CD4-positive, alpha-beta T cell treated with Interleukin-12 subunit alpha and Interleukin-12 subunit beta, for 1 hour (primary cell): ENCODE results near the gene PASK.

Experiments used
- DNase-seq: peaks from one replicate; pipeline ENCODE4 v3.0.0-alpha.2; 2020

PASK gene

DNA sequence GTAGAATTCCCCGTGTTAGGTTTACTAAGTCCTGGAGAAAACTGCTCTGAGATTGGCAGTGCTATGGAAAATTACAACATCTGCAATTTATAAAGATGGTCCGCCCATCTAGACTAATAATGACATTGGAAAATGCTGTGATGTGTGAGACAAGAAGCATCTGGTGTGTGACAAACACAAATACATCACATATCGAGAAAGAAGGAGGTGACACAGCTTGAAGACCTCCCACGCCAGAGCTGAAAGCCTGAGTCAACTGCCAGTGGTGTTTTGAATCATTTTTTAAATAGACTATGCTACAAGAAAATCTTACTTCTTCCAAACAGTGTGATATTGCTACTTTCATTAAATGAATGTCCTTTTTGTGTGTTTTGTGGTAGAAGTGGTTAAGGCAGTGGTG is 30.6 kb upstream of the PASK start:
- DNase-seq, result no peak

DNA sequence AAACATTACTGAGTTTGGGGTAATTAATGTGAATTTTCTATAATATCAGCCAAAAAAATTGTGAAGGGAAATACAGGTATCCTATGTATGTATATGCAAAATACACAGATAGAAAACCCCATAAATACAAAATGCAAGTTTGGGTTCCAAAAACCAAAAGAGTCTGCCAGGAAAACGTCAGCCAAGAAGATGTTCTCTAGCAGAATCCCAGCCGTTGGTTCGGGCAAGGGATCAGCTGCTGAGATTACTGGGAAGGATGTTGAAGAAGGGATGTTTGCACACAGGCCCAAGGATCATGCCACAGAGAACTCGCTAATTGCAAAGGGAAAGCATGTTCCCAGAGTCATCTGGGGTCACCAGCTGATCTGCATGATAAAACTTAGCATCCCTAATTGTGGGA is 29.7 kb upstream of the PASK start:
- no peak for DNase-seq

DNA sequence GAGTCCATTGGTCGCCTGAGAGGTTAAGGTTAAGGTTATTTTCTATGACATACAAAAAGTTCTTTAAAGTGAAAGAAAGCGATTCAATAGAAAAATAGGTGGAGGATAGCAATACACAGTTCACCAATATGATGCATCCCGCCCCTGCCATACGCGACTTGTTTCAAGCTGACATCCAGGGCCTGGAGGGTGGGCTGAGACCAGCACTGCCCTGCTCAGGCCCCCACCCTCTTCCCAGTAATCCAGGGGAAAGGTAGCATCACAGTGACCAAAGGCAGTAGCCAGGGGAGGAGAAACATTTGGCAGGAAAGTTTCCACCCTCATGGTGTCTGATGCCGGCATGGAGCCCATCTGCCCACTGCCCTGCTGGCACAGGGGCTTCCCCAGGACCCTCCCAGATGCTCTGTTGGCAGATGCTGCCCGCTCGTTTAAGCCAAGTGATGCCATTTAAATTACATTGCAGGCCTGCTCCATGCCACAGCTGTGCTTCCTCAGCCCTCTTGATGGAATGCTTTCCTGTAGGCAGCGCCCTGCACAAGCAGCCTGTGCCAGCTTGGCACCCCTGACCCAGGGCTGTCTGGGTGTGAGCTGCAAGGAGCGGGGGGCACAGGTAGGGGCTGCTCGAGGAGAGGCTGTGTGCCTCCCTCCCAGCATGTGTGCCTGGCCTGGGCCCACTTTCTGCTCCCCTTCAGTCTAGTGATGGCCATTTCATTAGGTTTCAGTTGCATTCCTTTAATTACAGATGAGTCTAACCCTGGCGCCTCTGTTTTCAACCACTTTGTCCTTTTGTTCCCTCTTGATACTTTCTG is 28.5 kb upstream of the PASK start:
- DNase-seq, result no peak

DNA sequence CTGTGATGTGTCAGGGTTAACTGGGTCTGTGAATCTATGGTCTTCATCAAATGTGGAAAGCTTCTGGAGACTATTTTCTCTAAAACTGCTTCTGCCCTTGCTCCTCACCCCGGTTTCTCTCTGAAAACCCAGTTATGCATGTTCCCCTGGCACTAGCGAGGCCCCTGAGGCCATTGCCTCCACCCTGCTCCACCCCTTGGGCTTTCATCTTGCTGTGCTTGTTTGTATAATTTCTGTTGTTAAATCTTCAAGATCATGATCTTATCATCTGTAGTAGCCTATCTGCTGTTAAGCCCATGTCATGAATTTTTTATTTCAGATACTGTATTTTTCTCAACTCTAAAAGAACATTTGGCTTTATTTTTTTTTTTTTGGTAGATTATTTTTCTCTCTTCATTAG is 24.3 kb upstream of the PASK start:
- DNase-seq, result no peak

DNA sequence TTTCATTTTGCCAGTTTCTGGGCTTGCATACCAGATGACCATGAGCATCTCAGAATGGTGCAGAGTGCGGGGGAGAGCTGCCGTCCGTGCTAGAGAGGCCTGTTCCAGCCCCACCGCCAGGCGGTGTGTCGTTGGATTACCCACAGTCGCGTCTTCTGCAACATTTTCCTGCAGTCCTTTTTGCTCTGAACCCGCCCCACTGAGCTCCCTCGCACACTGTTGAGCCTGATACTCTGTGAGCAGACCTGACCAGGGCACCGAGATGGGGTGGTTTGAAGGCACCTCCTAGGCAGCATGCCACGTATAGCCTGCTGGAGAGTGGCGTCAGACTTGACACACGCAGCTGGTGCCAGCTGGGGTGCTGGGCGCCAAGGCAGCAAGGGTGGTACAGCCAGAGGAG is 19.1 kb upstream of the PASK start:
- no peak for DNase-seq

DNA sequence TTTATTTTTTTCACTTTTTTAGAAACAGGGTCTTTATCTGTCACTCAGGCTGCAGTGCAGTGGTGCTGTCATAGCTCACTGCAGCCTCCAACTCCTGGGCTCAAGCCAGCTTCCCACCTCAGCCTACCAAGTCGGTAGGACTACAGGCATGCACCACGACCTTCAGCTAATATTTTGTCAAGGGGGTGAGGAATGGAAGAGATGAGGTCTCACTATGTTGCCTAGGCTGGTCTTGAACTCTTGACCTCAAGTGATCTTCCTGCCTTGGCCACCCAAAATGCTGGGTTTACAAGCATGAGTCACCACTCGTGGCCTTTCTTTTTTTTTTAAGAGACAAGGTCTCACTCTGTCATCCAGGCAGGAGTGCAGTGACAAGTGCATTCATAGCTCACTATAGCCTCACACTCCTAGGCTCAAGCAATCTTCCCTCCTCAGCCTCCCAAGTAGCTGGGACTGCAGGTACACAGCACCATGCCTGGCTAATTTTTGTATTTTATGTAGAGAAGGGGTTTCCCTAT is 14.4 kb upstream of the PASK start:
- no peak for DNase-seq

DNA sequence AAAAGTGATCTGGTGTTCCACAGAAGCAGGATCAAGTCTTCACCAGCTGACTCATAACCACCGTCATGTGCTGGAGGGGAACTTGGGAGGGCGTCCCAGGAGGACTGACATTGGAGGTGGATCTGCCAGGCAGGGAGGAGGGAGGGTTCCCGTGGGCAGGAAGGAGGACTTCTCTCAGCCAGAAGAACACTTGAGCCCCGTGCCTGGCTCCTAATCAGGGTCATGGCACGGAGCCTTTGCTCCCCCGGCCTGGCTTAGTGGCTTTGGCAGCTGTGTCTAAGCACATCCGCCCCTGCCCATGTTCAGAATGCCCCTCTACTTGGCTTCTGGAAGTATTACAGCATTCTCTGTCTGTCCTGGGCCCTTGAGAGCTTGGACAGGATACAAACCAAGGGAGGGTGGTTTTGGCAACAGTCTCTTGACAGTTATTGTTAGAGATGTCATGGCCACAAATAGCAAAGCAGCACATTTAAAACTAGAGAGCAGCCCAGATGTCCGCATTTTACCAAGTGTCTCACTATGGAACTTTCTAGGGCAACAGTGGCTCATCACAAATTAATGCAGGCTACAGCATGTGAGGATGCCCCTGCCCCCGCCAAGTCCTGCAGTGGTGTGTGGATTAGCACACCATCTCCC is 12.5 kb upstream of the PASK start:
- no peak for DNase-seq

DNA sequence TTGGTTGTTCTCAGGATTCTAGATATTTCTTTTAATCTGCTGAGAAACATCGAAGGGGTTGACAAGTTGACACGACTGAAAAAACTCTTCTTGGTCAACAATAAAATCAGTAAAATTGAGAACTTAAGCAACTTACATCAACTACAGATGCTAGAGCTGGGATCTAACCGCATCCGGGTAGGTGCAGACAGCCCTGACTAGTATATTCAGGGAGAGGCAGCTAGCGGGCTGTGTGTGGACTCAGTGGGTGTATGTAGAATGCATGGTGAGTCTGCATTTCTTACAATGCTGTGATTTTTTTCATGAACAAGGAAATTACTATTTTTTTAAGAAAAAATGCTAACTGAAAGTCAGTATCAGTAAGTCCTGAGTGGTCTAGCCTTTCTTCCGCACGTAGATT is 11.0 kb upstream of the PASK start:
- DNase-seq, result no peak

DNA sequence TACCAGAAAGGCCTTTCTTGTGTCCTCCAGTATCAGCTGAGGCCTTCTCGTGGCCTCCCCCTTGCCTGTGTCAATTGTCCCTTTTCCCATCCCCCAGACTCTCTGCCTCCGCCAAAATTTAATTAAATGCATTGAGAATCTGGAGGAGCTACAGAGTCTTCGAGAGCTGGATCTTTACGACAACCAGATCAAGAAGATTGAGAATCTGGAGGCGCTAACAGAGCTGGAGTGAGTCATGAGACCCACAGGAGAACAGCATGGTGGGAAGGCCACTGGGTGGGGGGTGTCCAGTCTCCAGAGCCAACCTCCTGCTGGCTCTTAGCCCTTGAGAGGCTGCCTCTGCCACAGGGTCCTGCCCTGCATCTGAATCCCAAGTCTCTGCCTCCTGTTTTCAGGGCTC is 9.8 kb upstream of the PASK start:
- DNase-seq, result no peak

DNA sequence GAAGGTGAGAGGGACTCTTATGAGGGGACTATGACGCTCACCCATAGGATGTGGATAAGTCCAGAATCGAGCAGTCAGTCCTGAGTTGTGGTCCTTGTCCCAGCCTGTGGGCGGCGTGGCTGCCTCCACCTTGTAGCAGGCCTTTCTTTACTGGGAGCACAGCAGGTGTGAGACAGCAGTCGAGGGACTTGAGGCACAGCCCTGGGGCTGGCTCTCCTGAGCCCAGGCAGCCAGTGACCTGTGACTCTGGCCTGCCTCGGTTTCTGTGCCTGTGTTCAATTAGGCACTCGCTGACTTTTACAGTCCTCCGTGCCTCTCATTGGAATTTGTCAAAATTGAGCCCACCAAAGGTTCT is 9.3 kb upstream of the PASK start:
- DNase-seq, result no peak

DNA sequence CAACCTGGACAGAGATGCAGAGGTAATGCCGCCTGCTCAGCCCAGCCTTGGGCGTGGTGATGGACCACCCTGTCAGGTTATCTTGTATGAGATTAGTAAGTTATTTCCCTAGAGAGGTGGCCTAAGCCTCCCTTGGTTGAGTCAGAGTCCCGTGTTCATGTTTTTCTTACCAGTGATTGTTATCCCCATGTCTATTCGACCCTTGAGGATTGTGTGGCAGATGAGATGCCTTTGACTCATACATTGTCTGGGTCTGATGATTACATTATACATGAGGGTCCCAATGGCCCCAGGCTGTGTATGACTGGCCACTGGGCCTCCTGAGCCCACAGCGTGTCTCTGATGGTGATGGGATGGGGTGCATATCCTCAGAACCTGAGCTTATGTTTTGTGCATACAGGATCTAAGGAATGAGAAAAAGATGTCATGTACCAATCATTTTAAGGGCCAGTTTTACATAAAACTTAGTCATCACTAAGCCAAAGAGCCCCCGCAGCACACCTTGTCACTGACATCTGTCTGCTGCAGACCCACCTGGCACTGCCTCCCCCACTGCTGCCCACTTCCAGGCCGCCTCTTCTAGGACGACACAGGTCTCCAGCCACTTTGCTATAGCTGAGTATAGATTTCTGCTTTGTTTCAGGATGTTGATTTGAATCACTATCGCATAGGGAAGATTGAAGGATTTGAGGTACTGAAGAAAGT is 8.7 kb upstream of the PASK start:
- DNase-seq, result no peak

DNA sequence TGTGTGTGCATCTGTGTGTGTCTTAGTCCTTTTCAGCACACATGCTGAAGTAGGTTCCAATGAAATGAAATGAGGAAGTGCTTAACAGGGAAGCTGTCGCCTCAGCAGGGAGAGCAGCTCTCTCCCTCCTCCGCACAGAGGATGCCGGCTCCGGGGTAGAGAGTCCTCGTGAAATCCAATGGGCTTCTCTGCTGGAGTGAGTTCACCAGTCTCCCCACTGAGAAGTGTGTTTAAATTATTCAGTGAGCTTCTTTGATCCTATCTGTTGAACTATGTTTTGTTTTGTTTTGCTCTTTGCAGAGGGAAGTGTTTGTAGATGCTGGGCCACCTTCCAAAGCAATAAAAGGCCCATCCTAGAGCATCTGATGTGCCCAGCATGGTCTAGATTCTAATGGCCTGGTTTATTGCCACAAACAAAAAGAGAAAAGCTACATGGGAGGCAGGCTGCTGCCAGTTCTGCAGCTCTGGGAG is 7.7 kb upstream of the PASK start:
- no peak for DNase-seq

DNA sequence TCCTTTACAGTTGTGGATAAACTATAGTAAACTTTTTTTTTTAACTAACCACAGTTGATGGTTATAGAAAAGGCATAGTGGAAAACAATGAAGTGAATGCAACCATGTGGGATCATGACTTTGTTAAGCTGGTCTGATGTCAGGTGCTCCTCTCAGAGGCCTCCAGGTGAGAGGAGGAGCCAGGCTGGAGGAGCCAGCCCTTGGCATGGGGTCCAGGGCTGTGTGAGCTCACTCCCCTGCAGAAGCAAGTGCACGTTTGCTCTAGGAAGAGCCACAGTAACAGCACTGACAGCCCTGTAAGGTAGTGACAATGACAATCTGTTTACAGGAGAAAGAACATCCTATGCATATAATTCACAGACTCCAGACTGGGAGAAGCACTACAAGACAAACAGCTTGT is 6.7 kb upstream of the PASK start:
- no peak for DNase-seq

DNA sequence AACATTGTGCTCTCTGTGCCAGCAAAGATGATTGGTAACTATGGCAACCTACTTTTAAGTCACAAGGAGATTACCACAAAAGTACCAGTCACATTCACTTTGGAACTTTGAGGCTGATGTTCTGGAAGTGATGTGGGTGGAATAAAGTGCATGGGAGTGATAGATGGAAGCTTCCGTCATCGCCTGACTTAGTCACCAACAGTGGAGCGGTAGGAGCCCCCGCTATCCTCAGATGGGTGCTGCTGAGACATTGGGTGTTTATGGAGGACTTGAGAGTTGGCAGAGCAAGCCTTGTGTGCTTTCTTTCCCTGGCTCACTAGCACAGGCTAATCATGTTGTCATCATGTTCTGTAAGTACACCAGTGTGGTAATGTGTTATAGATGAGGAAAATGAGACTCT is 5.6 kb upstream of the PASK start:
- DNase-seq, result no peak

DNA sequence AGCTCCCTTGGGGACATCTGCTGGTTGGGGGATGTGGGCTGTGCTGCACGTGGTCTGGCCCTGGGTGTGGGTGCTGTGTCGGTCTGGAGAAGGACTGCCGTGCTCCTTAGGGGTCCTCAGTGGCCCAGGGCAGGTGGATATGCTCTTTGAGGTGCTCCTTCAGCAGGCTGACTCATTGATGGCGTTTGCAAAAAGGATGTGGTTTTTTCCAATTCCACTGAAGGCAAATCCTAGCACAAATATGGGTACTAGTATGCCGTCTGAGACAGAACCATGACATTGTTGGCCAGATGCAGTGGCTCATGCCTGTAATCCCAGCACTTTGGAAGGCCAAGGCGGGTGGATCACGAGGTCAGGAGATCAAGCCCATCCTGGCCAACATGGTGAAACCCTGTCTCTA is 4.3 kb upstream of the PASK start:
- no peak for DNase-seq

DNA sequence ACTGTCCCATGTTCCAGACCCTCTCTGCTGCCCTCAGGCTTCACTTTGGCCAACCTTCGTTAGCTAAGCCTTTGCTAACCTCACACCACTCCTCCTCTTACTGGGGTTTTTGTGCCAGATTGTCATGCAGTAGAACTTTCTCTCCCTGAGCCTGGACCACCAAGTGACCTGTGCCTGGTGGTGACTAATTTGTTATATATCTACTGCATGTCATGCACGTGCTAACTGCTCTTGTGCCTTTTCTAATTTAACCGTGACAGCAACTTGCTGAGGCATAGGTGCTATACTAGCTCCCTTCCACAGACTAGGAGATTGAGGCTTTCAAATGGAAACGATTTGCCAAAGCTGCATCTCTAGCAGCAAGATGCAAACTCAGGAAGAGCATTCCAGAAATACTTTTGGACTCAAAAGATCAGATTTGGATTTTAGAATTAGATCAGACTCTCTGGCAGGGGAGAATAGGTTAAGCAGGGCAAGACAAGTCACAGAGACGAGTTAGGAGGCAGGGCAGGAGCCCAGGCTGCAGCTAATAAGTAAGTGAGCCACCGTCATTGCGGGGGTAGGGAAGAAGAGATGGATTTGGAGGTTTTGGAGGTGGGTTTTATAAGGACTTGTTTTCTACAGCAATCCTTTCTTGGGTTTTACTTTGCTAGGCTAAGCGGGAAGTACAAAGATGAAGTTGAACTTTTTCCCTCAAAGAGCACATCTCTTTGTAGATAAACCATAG is 2.8 kb upstream of the PASK start:
- no peak for DNase-seq

DNA sequence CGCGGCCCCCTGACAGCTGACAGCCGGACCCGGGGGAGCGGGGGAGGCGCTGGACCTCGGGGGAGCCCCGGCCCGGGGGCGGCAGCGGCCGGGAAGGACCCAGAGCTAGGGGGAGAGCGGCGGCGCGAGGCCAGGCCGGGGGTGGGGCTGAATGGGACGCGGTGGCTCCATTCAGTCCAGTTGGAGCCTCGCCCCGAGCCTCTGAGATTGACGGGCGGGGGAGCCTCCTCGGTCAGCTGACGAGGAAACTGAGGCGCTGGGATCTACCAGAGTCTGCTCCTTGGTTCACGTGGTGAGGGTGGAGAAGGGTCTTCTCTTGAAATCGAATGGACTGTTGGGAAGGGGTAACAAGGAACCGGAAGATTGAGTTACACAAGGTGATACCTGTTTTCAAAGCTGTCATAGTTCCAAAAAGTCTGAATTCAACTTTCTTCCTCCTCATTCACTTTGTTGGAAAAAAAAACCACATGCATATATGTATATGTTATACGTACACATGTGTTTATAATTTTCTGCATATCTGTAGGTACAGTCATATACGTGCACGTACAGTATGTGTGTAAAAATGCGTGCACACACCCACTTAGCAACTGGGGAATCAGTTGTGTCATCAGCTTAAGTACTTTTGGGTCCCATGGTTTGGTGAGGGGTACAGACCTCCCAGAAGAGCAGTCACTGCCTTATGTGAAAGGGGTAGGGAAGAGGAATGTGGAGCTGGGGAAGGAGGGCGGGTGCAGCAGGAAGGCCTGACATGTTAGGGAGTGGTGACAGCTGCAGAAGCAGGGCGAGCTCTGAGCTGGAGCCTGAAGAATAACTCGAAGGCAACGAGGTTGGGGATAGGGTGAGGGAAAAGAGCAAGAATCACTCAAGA is 1.6 kb upstream of the PASK start:
- DNase-seq, result no peak

DNA sequence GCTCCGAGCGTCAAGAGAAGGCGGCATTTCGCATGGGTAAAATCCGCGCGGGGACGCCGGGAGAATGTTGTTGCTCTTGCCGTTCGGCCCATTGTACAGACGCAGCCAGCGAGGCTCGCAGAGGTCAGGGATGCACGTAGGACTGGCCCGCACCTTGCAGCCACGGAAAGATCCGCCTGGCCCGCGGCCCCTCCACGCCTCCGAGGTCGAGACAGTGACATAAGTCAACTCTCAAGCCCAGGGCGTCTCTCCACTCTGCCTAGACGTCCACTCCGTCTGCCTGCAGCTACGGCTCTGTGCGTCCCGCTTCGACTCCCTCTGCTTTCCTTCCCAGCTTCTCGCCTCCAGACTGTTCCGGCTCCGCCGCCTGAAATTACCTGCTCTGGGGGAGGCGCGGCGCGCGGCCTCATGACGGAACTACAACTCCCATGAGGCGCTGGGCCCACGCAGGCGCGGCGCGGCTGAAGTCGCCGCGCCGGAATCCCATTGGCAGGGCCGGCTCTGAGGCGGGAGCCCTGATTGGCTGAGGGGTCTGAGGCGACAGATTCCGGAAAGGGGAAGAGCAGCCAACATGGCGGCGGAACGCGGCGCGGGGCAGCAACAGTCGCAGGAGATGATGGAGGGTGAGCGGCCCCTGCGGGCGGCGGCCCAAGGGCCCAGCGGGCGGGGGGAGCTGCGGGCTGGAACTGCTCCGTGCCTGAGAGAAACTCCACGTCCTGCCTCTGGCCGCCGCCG is 820 bp upstream of the PASK start, which contains the start of gene PPP1R7:
Gene PPP1R7, plus strand, starts transcription at position 543 of the 735 bp plus-strand sequence. Its CDS starts 29 bp downstream, at position 572.
- peak; percentile 97 for DNase-seq

DNA sequence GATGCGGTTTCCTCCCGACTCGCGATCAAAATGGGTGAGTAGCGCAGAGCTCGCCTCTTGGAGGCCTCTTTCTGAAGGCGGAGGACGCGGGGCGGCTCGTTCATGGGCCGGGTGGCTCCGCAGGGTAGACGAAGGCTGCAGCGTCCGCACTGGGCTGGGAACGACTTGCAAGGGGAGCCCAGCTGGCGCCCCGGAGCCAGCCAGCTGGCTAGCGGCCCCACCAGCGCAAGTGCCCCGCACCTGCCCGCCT is 328 bp upstream of the PASK start:
- DNase-seq, result no peak

DNA sequence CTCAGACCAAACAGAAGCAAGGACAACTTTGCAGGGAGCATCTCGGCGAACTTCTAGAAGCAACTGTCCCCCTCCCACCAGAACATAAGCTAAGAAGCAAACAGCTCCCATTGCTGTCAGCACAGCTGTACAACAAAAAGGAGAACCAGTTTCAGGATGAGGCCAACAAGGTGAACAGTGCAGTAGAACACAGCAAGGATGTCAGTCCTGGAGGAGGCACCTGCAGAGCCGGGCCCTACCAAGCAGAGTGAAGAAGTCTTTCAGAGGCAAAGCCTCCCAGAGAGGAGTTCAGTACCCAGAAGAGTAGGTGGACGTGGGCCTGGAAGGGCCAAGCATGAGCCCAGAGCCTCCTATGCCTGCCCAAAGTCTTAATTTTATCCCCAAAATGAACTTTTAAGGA is 1.0 kb downstream of the PASK start:
- no peak for DNase-seq

DNA sequence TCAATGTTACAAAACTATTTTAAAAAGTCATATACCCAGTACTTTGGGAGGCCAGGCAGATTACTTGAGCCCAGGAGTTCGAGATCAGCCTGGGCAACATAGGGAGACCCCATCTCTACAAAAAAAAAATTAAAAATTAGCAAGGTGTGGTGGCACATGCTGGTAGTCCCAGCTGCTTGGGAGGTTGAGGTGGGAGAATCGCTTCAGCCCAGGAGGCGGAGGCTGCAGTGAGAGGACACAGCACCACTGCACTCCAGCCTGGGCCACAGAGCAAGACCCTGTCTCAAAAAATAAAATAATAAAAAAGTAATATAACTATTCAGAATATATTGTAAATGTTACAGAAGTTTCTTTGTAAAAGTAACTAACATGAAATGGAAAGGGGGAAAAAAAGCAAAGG is 1.9 kb downstream of the PASK start:
- DNase-seq, result no peak

DNA sequence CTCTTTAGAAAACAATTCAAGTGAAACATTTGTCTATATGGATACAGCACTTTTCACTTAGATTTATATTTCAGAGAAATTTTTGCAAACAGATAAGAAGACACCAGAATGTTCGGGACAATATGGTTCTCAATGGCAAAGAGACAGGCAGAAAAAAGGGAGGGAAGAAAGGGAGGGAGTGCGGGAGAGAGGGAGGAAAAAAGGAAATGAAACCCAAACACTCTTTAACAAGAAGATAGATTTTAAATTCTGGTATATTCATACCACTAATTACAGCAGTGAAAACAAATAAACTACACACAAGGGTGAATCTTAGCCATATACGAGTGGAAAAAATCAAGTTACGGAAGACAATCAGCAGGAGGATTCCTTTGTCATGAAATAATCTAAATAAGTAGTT is 3.0 kb downstream of the PASK start:
- DNase-seq, result no peak
